Measurements from ENCODE around the gene IL19.

Gene IL19

GRCh38 chr1:206868264-206868663, 97.7 kb downstream of the IL19 start:
- TF ChIP-seq POLR2AphosphoS5 (IDR thresholded peaks at IDR 0.05; ENCODE audit: low read depth, low read length) (no peak), PAX5 (IDR thresholded peaks at IDR 0.05; ENCODE audit: insufficient read depth, low read length, severe bottlenecking) (no peak), SPI1 (IDR thresholded peaks at IDR 0.05; ENCODE audit: low read depth, low read length) (no peak), POU2F2 (IDR thresholded peaks at IDR 0.05; ENCODE audit: low read depth, low read length) (no peak), TAF1 (IDR thresholded peaks at IDR 0.05; ENCODE audit: low read depth, low read length) (no peak), POLR2A (IDR thresholded peaks at IDR 0.05; ENCODE audit: low read depth, low read length) (no peak)
- FAIRE-seq (no peak), DNase-seq (ENCODE audit: insufficient read length, low spot score) (no peak)

DNA sequence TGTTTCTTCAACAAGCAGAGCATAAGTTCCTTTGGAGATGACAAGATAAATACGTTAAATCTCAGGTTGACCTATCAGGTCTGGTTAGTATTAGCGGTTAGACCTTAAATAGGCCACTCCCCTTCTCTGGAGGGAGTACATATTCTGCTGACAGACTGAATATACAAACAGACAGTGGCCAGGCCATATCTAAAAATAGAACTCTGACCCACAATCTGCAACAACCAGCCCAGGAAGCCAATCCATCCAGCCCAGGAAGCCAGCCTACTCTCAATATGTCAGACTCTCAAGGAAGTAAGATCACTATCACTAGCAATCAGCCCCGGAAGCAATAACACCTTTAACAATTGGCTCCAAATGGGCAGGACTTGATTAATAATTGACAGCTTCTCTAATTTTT, 101.6 kb downstream of the IL19 start:
- FAIRE-seq (no peak), DNase-seq (ENCODE audit: insufficient read length, low spot score) (no peak)

GRCh38 chr1:206873603-206874188, 103.1 kb downstream of the IL19 start:
- no peak for FAIRE-seq
- DNase-seq (ENCODE audit: insufficient read length, low spot score): no peak
- no peak for TF ChIP-seq PAX5 (IDR thresholded peaks at IDR 0.05; ENCODE audit: insufficient read depth, low read length, severe bottlenecking)
- TF ChIP-seq POU2F2 (IDR thresholded peaks at IDR 0.05; ENCODE audit: low read depth, low read length): no peak
- TF ChIP-seq POLR2AphosphoS5 (IDR thresholded peaks at IDR 0.05; ENCODE audit: low read depth, low read length): no peak
- no peak for TF ChIP-seq POLR2A (IDR thresholded peaks at IDR 0.05; ENCODE audit: low read depth, low read length)
- no peak for TF ChIP-seq TAF1 (IDR thresholded peaks at IDR 0.05; ENCODE audit: low read depth, low read length)
- no peak for TF ChIP-seq SPI1 (IDR thresholded peaks at IDR 0.05; ENCODE audit: low read depth, low read length)

More for the DNA sequence above, 101.6 kb downstream of the IL19 start:
- TF ChIP-seq POU2F2 (IDR thresholded peaks at IDR 0.05; ENCODE audit: low read depth, low read length): no peak
- TF ChIP-seq SPI1 (IDR thresholded peaks at IDR 0.05; ENCODE audit: low read depth, low read length): no peak

GRCh38 chr1:206875752-206876377, 105.3 kb downstream of the IL19 start:
- no peak for DNase-seq (ENCODE audit: insufficient read length, low spot score)
- no peak for FAIRE-seq
- no peak for TF ChIP-seq POLR2A (IDR thresholded peaks at IDR 0.05; ENCODE audit: low read depth, low read length)
- TF ChIP-seq SPI1 (IDR thresholded peaks at IDR 0.05; ENCODE audit: low read depth, low read length): no peak
- no peak for TF ChIP-seq POU2F2 (IDR thresholded peaks at IDR 0.05; ENCODE audit: low read depth, low read length)
- TF ChIP-seq POLR2AphosphoS5 (IDR thresholded peaks at IDR 0.05; ENCODE audit: low read depth, low read length): no peak
- no peak for TF ChIP-seq PAX5 (IDR thresholded peaks at IDR 0.05; ENCODE audit: insufficient read depth, low read length, severe bottlenecking)
- TF ChIP-seq TAF1 (IDR thresholded peaks at IDR 0.05; ENCODE audit: low read depth, low read length): no peak

DNA sequence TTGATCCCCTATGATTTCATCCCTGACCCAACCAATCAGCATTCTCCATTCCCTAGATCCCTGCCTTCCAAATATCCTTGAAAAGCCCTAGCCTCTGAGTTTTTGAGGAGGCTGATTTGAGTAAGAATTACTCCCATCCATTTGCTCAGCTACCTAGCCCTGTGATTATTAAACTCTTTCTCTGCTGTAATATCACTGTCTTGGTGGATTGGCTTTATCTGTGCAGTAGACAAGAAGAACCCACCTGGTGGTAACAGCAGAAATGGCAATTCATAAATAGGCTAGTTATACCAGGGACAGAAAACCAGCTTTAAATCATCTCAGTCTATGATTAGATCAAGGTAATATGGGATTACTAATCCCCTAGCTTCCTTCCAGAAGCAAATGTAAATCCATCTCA, 107.9 kb downstream of the IL19 start:
- no peak for TF ChIP-seq POLR2A (IDR thresholded peaks at IDR 0.05; ENCODE audit: low read depth, low read length)
- DNase-seq (ENCODE audit: insufficient read length, low spot score) (no peak), FAIRE-seq (no peak)

DNA sequence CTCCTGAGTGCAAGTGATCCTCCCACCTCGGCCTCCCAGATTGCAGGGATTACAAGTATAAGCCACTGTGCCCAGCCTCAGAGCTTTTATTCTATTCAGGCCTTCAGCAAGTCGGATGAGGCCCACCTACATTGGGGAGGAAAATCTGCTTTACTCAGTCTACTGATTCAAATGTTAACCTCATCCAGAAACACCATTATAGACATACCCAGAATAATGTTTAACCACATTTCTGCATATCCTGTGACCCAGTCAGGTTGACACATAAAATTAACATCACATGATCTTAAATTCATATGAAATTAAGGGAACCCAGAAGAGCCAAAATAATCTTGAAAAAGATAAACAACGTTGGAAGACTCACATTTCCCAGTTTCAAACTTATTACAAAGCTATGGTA, 109.7 kb downstream of the IL19 start:
- DNase-seq (ENCODE audit: insufficient read length, low spot score): no peak
- TF ChIP-seq SPI1 (IDR thresholded peaks at IDR 0.05; ENCODE audit: low read depth, low read length): no peak
- no peak for TF ChIP-seq POLR2AphosphoS5 (IDR thresholded peaks at IDR 0.05; ENCODE audit: low read depth, low read length)
- no peak for TF ChIP-seq TAF1 (IDR thresholded peaks at IDR 0.05; ENCODE audit: low read depth, low read length)
- TF ChIP-seq PAX5 (IDR thresholded peaks at IDR 0.05; ENCODE audit: insufficient read depth, low read length, severe bottlenecking): no peak
- no peak for TF ChIP-seq POLR2A (IDR thresholded peaks at IDR 0.05; ENCODE audit: low read depth, low read length)
- TF ChIP-seq POU2F2 (IDR thresholded peaks at IDR 0.05; ENCODE audit: low read depth, low read length): no peak
- FAIRE-seq: no peak

DNA sequence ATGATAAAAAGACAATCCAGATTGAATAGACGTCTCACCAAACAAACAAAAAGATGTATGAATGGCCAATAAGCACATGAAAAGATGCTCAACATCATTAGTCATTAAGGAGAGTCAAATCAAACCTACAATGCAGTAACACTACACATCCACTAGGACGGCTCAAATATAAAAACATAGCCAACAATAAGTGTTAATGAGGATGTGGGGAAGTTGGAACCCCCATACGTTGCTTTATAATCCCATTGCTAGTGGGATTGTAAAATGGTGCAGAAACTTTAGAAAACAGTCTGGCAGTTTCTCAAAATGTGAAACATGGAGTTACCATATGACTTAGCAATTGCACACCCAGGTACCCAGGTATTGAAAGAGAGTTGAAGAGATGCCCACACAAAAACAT, 112.0 kb downstream of the IL19 start:
- no peak for FAIRE-seq
- TF ChIP-seq POLR2AphosphoS5 (IDR thresholded peaks at IDR 0.05; ENCODE audit: low read depth, low read length) (no peak), TAF1 (IDR thresholded peaks at IDR 0.05; ENCODE audit: low read depth, low read length) (no peak), SPI1 (IDR thresholded peaks at IDR 0.05; ENCODE audit: low read depth, low read length) (no peak), PAX5 (IDR thresholded peaks at IDR 0.05; ENCODE audit: insufficient read depth, low read length, severe bottlenecking) (no peak), POU2F2 (IDR thresholded peaks at IDR 0.05; ENCODE audit: low read depth, low read length) (no peak), POLR2A (IDR thresholded peaks at IDR 0.05; ENCODE audit: low read depth, low read length) (no peak)
- DNase-seq (ENCODE audit: insufficient read length, low spot score): no peak

GRCh38 chr1:206883160-206883559, 112.6 kb downstream of the IL19 start:
- DNase-seq (ENCODE audit: insufficient read length, low spot score) (no peak), FAIRE-seq (no peak)
- TF ChIP-seq POLR2AphosphoS5 (IDR thresholded peaks at IDR 0.05; ENCODE audit: low read depth, low read length): no peak
- TF ChIP-seq POU2F2 (IDR thresholded peaks at IDR 0.05; ENCODE audit: low read depth, low read length): no peak
- TF ChIP-seq TAF1 (IDR thresholded peaks at IDR 0.05; ENCODE audit: low read depth, low read length): no peak
- TF ChIP-seq SPI1 (IDR thresholded peaks at IDR 0.05; ENCODE audit: low read depth, low read length): no peak
- no peak for TF ChIP-seq PAX5 (IDR thresholded peaks at IDR 0.05; ENCODE audit: insufficient read depth, low read length, severe bottlenecking)
- no peak for TF ChIP-seq POLR2A (IDR thresholded peaks at IDR 0.05; ENCODE audit: low read depth, low read length)

DNA sequence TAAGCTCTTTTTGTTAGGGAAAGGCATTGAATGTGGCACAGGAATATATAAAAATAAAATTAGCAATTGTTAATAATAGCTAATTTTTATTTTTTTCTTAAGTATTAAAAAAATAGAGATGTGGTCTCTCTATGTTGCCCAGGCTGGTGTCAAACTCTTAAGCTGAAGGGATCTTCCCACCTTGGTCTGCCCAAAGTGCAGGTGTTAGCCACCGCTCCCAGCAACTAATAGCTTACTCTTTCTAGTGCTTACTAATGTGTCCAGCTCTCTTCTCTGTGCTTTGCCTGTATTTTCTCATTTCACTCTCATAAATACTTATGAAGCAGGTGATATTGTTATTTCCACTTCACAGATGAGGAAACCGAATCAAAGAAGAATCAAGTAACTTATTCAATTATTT, 113.3 kb downstream of the IL19 start:
- FAIRE-seq (no peak), DNase-seq (ENCODE audit: insufficient read length, low spot score) (no peak)

DNA sequence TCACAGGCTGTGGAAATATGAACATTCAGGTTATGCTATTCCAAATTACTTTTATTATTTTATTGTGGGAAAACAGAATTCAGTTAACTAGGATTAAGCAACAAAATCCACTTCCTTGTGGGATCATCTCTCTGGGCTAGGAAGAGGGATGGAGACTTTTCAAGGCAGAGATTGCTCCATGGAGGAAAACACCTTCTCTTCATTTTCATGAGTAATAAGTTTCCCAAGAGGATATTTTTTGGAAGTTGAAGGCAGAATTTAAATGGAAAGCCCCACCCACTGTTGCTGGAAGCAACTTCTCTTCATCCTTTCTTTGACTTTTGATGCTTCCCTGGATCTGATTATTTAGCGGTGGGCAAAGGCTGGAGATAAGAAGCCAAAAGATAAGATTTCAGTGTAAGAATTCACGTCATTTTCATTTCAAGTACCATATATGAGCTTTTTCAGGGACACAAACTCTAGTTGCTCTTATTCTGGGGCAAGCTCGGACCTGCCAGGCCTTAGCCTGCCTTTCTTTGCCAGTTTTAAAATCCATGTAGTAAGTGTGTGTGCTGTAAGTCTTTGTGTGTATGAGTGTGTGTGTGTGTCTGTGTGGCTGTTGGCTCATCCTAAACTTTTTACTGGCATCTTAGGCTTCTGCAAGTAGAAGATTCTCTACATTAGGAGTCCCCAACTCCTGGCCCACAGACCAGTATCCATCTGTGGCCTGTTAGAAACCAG, 114.9 kb downstream of the IL19 start:
- FAIRE-seq: no peak
- no peak for TF ChIP-seq SPI1 (IDR thresholded peaks at IDR 0.05; ENCODE audit: low read depth, low read length)
- TF ChIP-seq PAX5 (IDR thresholded peaks at IDR 0.05; ENCODE audit: insufficient read depth, low read length, severe bottlenecking): no peak
- TF ChIP-seq POLR2AphosphoS5 (IDR thresholded peaks at IDR 0.05; ENCODE audit: low read depth, low read length): no peak
- no peak for TF ChIP-seq TAF1 (IDR thresholded peaks at IDR 0.05; ENCODE audit: low read depth, low read length)
- no peak for TF ChIP-seq POLR2A (IDR thresholded peaks at IDR 0.05; ENCODE audit: low read depth, low read length)
- no peak for TF ChIP-seq POU2F2 (IDR thresholded peaks at IDR 0.05; ENCODE audit: low read depth, low read length)
- DNase-seq (ENCODE audit: insufficient read length, low spot score): no peak

More for the DNA sequence above, 113.3 kb downstream of the IL19 start:
- TF ChIP-seq POLR2AphosphoS5 (IDR thresholded peaks at IDR 0.05; ENCODE audit: low read depth, low read length) (no peak), PAX5 (IDR thresholded peaks at IDR 0.05; ENCODE audit: insufficient read depth, low read length, severe bottlenecking) (no peak)
